H9 (cell line): Measurements from ENCODE around the gene CLBA1. TPM values are rescaled to one million over a fixed set of nuclear protein-coding genes. Genes with fewer than 3 reads are reported as not detected.

Experiments
- DNase-seq: peaks from one replicate; pipeline ENCODE4 v3.0.0-alpha.2; 2017
- H2AFZ ChIP-seq: one replicate; pipeline ENCODE4 v1.6.1; 2013; ENCODE audit warnings: mild to moderate bottlenecking, low read length, control low read depth, moderate library complexity
- H2AK5ac ChIP-seq: 2 replicates; pipeline ENCODE4 v1.6.1; 2013; ENCODE audit warnings: low read length, control low read depth, mixed read lengths; ENCODE audit not compliant: insufficient read length
- H2BK120ac ChIP-seq: one replicate; pipeline ENCODE4 v1.6.1; 2013; ENCODE audit warnings: low read depth, mild to moderate bottlenecking, low read length, control low read depth, inconsistent platforms; ENCODE audit not compliant: poor library complexity, severe bottlenecking
- H2BK12ac ChIP-seq: 2 replicates; pipeline ENCODE4 v1.6.1; 2013; ENCODE audit warnings: low read length, control low read depth, mixed read lengths, low read depth; ENCODE audit not compliant: insufficient read length
- H2BK15ac ChIP-seq: 2 replicates; pipeline ENCODE4 v1.6.1; 2013; ENCODE audit warnings: low read depth, low read length, control low read depth
- H2BK20ac ChIP-seq: one replicate; pipeline ENCODE4 v1.6.1; 2013; ENCODE audit warnings: low read depth, mild to moderate bottlenecking, low read length, control low read depth, inconsistent platforms; ENCODE audit not compliant: poor library complexity, severe bottlenecking
- H2BK5ac ChIP-seq: 2 replicates; pipeline ENCODE4 v1.6.1; 2013; ENCODE audit warnings: low read length, control low read depth, mixed read lengths; ENCODE audit not compliant: insufficient read length
- H3K14ac ChIP-seq: 2 replicates; pipeline ENCODE4 v1.6.1; 2013; ENCODE audit warnings: low read length, control low read depth; ENCODE audit not compliant: insufficient read depth
- H3K18ac ChIP-seq: 2 replicates; pipeline ENCODE4 v1.6.1; 2013; ENCODE audit warnings: low read depth, mild to moderate bottlenecking, mixed read lengths, low read length, control low read depth; ENCODE audit not compliant: insufficient read length
- H3K23ac ChIP-seq: 2 replicates; pipeline ENCODE4 v1.6.1; 2013; ENCODE audit warnings: low read length, control low read depth, mixed read lengths, low read depth; ENCODE audit not compliant: insufficient read length
- H3K23me2 ChIP-seq: 2 replicates; pipeline ENCODE4 v1.6.1; 2013; ENCODE audit warnings: low read depth, mild to moderate bottlenecking, mixed read lengths, low read length, control low read depth; ENCODE audit not compliant: insufficient read length, poor library complexity, severe bottlenecking
- H3K27ac ChIP-seq: 2 replicates; pipeline ENCODE4 v1.5.1; 2013; ENCODE audit warnings: low read length, control low read depth, mixed read lengths, low read depth; ENCODE audit not compliant: insufficient read length
- H3K27me3 ChIP-seq: 2 replicates; pipeline ENCODE4 v1.6.1; 2013; ENCODE audit warnings: low read length, control low read depth, inconsistent platforms; ENCODE audit not compliant: insufficient read depth
- H3K4ac ChIP-seq: 2 replicates; pipeline ENCODE4 v1.6.1; 2013; ENCODE audit warnings: low read depth, mild to moderate bottlenecking, control low read depth, inconsistent platforms, low read length, moderate library complexity
- H3K4me1 ChIP-seq: 2 replicates; pipeline ENCODE4 v1.6.1; 2013; ENCODE audit warnings: low read length, control low read depth, inconsistent platforms; ENCODE audit not compliant: insufficient read depth
- H3K4me2 ChIP-seq: 2 replicates; pipeline ENCODE4 v1.6.1; 2013; ENCODE audit warnings: low read length, control low read depth, mixed read lengths; ENCODE audit not compliant: insufficient read length, insufficient read depth
- H3K56ac ChIP-seq: 2 replicates; pipeline ENCODE4 v1.6.1; 2013; ENCODE audit warnings: low read depth, mild to moderate bottlenecking, mixed read lengths, low read length, control low read depth; ENCODE audit not compliant: insufficient read length
- H3K79me1 ChIP-seq: 2 replicates; pipeline ENCODE4 v1.6.1; 2013; ENCODE audit warnings: low read depth, mild to moderate bottlenecking, moderate library complexity, low read length, control low read depth, inconsistent platforms; ENCODE audit not compliant: insufficient read depth, poor library complexity, severe bottlenecking
- H3K79me2 ChIP-seq: 2 replicates; pipeline ENCODE4 v1.6.1; 2013; ENCODE audit warnings: low read length, control low read depth, inconsistent platforms; ENCODE audit not compliant: insufficient read depth
- H3K9ac ChIP-seq: 2 replicates; pipeline ENCODE4 v1.6.1; 2013; ENCODE audit warnings: low read length, control low read depth, mixed read lengths; ENCODE audit not compliant: insufficient read length; ENCODE audit errors: extremely low read depth
- H3K9me3 ChIP-seq: one replicate; pipeline ENCODE4 v1.6.1; 2013; ENCODE audit warnings: low read depth, low read length, inconsistent platforms; ENCODE audit not compliant: control insufficient read depth
- H3T11ph ChIP-seq: one replicate; pipeline ENCODE4 v1.6.1; 2013; ENCODE audit warnings: mild to moderate bottlenecking, low read length, control low read depth, inconsistent platforms
- H4K20me1 ChIP-seq: one replicate; pipeline ENCODE4 v1.6.1; 2013; ENCODE audit not compliant: control insufficient read depth, insufficient read length, insufficient read depth
- H4K5ac ChIP-seq: 2 replicates; pipeline ENCODE4 v1.6.1; 2013; ENCODE audit warnings: low read depth, mild to moderate bottlenecking, mixed read lengths, low read length, control low read depth; ENCODE audit not compliant: insufficient read length
- H4K8ac ChIP-seq: replicated peaks from 2 replicates; pipeline ENCODE4 v1.6.1; 2013; ENCODE audit warnings: low read length, control low read depth, mixed read lengths, low read depth; ENCODE audit not compliant: insufficient read length
- H4K91ac ChIP-seq: 2 replicates; pipeline ENCODE4 v1.6.1; 2013; ENCODE audit warnings: low read depth, mild to moderate bottlenecking, moderate library complexity, mixed read lengths, low read length, control low read depth; ENCODE audit not compliant: insufficient read length
- H3K27ac Mint-ChIP-seq, 3 experiments: 2 replicates in 2 of 3; 3 replicates in 1 of 3; pipeline ENCODE4 v1.8.0; 2020 to 2021; ENCODE audit warnings: mixed read lengths in 3 of 3, mild to moderate bottlenecking in 1 of 3, moderate library complexity in 1 of 3
- H3K27me3 Mint-ChIP-seq: 2 replicates; pipeline ENCODE4 v1.8.0; 2021; ENCODE audit warnings: low read depth, mild to moderate bottlenecking, moderate library complexity, mixed read lengths
- H3K36me3 Mint-ChIP-seq, 3 experiments: 2 replicates in 2 of 3; 3 replicates in 1 of 3; pipeline ENCODE4 v1.8.0; 2020 to 2021; ENCODE audit warnings: low read depth in 3 of 3, mixed read lengths in 3 of 3; ENCODE audit not compliant: insufficient read depth in 1 of 3
- H3K4me1 Mint-ChIP-seq, 2 experiments: 2 replicates each; pipeline ENCODE4 v1.8.0; 2020; ENCODE audit warnings: mixed read lengths in 2 of 2
- H3K4me3 Mint-ChIP-seq, 2 experiments: 2 replicates in 1 of 2; 3 replicates in 1 of 2; pipeline ENCODE4 v1.8.0; 2020 to 2021; ENCODE audit warnings: mild to moderate bottlenecking in 2 of 2, mixed read lengths in 2 of 2, moderate library complexity in 1 of 2
- H3K9me3 Mint-ChIP-seq, 2 experiments: 2 replicates in 1 of 2; 3 replicates in 1 of 2; pipeline ENCODE4 v1.8.0; 2020; ENCODE audit warnings: mild to moderate bottlenecking in 2 of 2, mixed read lengths in 2 of 2, moderate library complexity in 1 of 2
- WGBS: extraction: QIAGEN DNeasy Blood & Tissue Kit; methylation state at CpG from one replicate; pipeline ENCODE4 v1.1.7; 2013; ENCODE audit warnings: missing lambda C conversion rate, low lambda C conversion rate, mixed read lengths; ENCODE audit not compliant: insufficient read length; ENCODE audit errors: extremely low coverage; 5-methylcytosine and 5-hydroxymethylcytosine counted together
- total RNA-seq: library from RNA; stranded (reverse); gene quantifications from 2 replicates; pipeline ENCODE4 v1.2.1, GENCODE V29; 2021
- TF ChIP-seq, protein P1 (sequence below): fragments of 200-600 bp; sonication (generic); conservative IDR thresholded peaks from 3 replicates; pipeline ENCODE4 v1.8.0; 2021; ENCODE audit warnings: antibody characterized with exemption, mild to moderate bottlenecking

CLBA1 gene
- total RNA-seq, 1 experiment from 2014 or later, result 2.4 TPM

- Histone ChIP-seq H2BK20ac (no peak overlapping the region), H3K18ac (no peak overlapping the region), H3K4me2 (no peak overlapping the region), H3K79me2 (no peaks in the 10 kb centered on the region), H3K4me1 (no peaks in the 10 kb centered on the region), H3K9ac (no peak overlapping the region), H3K14ac (no peak overlapping the region), H2AK5ac (no peak overlapping the region), H4K5ac (no peak overlapping the region), H3T11ph (no peak overlapping the region), H3K23me2 (no peaks in the 10 kb centered on the region), H3K23ac (no peak overlapping the region), H3K27me3 (no peaks in the 10 kb centered on the region), H2BK12ac (no peak overlapping the region), H4K8ac (no peak overlapping the region), H4K20me1 (no peaks in the 10 kb centered on the region), H2BK5ac (no peak overlapping the region), H3K27ac (no peak overlapping the region), H4K91ac (no peak overlapping the region), H3K79me1 (no peaks in the 10 kb centered on the region), H3K56ac (no peak overlapping the region), H3K9me3 (no peaks in the 10 kb centered on the region), H2AFZ (no peak overlapping the region), H2BK15ac (no peak overlapping the region), H2BK120ac (no peak overlapping the region), H3K4ac (no peak overlapping the region)
- Mint-ChIP-seq H3K36me3 (peaks cover 4 to 16% (median 8%) of the 10 kb centered on the region in 3 experiments), H3K9me3 (peaks cover 0 to 3% of the 10 kb centered on the region in 2 experiments; a peak in 2 of 5 replicates), H3K4me1 (no peaks in the 10 kb centered on the region), H3K27ac (peak overlapping the region in 1 of 3 experiments; percentile 75; a peak in 2 of 7 replicates), H3K27me3 (no peaks in the 10 kb centered on the region), H3K4me3 (no peak overlapping the region)
- no peak for DNase-seq
- no CpG with 5 or more reads among the region's 6 CpGs for WGBS
- TF ChIP-seq, protein P1, sequence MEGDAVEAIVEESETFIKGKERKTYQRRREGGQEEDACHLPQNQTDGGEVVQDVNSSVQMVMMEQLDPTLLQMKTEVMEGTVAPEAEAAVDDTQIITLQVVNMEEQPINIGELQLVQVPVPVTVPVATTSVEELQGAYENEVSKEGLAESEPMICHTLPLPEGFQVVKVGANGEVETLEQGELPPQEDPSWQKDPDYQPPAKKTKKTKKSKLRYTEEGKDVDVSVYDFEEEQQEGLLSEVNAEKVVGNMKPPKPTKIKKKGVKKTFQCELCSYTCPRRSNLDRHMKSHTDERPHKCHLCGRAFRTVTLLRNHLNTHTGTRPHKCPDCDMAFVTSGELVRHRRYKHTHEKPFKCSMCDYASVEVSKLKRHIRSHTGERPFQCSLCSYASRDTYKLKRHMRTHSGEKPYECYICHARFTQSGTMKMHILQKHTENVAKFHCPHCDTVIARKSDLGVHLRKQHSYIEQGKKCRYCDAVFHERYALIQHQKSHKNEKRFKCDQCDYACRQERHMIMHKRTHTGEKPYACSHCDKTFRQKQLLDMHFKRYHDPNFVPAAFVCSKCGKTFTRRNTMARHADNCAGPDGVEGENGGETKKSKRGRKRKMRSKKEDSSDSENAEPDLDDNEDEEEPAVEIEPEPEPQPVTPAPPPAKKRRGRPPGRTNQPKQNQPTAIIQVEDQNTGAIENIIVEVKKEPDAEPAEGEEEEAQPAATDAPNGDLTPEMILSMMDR, result no peak
These were observed 9.4 kb downstream of the CLBA1 start for GRCh38 chr14:104994978-104995377.
